DLD1 (cell line): ENCODE measurements around the gene SPTLC3.

Source experiments
- in situ Hi-C: cut with HindIII; loops from 2 replicates; pipeline ENCODE4 v1.10.0; 2017; ENCODE audit warnings: low sequenced_read_pairs

SPTLC3 gene

GRCh38 chr20:13089950-13090469 lies 81.2 kb downstream of the SPTLC3 start:
- in situ Hi-C loops = no loop called here

- in situ Hi-C loops = no loop called here
Observed at GRCh38 chr20:13092111-13092510, 83.3 kb downstream of the SPTLC3 start.

GRCh38 chr20:13094976-13095375 lies 86.2 kb downstream of the SPTLC3 start:
- in situ Hi-C loops = no loop called here

GRCh38 chr20:13098720-13099355 lies 90.1 kb downstream of the SPTLC3 start:
- in situ Hi-C loops = no loop called here

GRCh38 chr20:13099676-13100075 lies 90.9 kb downstream of the SPTLC3 start:
- in situ Hi-C loops = loop anchor here (25.0 kb wide), 1 partner anchor 438 kb away; no protein-coding TSS in a partner anchor

DNA sequence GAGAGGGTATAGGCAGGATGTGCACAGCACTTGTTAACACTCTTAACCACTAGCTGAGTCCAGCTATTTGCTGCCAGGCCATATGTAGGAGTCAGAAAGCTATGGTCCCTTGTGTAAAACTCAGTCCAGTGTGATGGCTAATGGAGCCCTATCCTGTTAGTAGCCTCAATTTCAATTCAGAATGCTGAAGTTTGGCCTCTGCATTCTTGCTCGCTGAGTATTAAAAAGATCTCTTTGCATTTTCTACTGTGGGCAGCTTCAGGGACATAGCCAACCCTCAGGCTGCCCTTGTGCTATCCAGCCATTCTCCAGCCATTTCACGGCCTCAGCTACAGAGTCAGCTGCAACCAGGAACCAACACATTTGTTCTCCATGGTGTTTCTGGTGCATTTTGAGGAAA lies 92.5 kb downstream of the SPTLC3 start:
- in situ Hi-C loops = loop anchor here (25.0 kb wide), 1 partner anchor 436 kb away; no protein-coding TSS in a partner anchor

DNA sequence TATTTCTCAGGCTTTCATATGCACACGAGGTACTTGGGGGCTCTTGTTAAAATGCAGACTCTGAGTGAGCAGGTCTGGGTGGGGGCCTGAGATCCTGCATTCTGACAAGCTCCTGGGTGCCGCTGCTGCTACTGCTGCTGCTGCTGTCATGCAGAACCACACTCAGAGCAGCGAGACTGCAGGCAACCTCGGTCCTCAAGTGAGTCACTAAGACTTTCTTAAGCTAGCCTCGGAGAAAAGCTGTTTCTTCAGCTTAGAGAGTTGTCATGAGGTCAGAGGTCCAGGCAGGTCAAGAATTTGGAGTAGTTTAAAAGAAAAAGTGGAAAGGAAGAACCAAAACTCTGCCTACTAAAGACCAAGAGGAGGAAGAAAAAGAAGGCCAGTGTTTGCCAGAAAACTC lies 92.9 kb downstream of the SPTLC3 start:
- in situ Hi-C loops = loop anchor here (25.0 kb wide), 1 partner anchor 436 kb away; no protein-coding TSS in a partner anchor

- in situ Hi-C loops = loop anchor here (25.0 kb wide), 1 partner anchor 435 kb away; no protein-coding TSS in a partner anchor
Observed at GRCh38 chr20:13102237-13102636, 93.5 kb downstream of the SPTLC3 start.

DNA sequence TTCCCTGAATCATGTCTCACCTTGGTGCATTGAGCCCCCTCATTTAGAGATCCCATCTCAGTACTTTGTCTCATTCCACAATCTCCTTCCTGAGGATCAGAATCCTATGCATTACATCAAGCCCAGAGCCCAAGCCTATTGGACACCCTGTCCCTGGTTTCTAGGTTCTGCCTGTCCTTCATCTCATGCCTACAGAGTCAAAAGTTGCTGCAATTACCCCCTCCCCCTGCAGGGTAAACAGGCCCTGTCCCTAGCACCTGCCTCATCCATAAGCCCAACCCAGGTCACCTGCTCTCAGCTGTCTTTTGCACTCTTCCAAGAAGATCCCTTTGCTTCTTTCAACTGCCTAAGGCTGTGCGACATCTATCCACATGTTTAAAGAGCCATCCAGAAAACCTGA lies 93.9 kb downstream of the SPTLC3 start:
- in situ Hi-C loops = loop anchor here (25.0 kb wide), 1 partner anchor 435 kb away; no protein-coding TSS in a partner anchor

DNA sequence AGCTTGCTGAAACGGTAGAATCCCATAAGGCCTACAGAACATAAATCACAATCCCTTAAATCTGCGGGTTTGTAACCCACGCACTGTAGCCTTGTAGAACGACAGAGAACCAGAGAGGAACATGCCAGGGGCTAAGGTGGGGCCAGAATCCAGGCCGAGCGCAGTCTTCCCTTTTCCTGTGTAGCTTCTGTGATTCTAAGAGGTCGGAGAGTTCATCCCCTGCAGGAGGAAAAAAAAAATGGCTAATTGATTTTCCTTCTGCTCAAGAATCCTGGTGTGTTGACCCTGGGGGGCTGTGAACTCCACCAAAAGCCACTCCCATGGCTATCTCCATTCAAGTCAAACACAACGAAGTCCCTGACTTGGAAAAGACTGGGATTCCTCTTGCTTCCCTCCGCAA lies 96.3 kb downstream of the SPTLC3 start:
- in situ Hi-C loops = loop anchor here (25.0 kb wide), 1 partner anchor 432 kb away; no protein-coding TSS in a partner anchor

- in situ Hi-C loops = loop anchor here (25.0 kb wide), 1 partner anchor 431 kb away; no protein-coding TSS in a partner anchor
Observed at GRCh38 chr20:13105864-13106457, 97.2 kb downstream of the SPTLC3 start.

DNA sequence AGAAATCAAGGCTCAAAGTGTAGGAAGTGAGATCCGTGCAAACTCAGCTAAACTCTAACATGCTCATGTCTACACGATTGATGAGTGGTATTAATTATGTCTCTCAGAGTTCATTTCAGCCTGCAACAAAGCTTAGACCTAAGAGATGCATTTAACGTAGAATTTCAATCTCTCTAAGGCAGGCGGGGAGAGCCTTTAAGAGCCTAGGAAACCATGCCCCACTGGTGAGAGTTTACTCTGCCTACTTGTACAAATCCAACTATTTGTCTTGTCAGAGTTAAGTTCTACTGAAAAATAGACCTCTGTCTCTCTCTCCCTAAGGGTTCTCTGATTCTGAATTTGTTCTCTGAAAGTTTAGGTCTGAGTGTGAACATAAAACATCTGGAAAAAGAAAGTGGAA lies 100.9 kb downstream of the SPTLC3 start:
- in situ Hi-C loops = loop anchor here (25.0 kb wide), 1 partner anchor 428 kb away; no protein-coding TSS in a partner anchor

- in situ Hi-C loops = loop anchor here (25.0 kb wide), 1 partner anchor 427 kb away; no protein-coding TSS in a partner anchor
Observed at GRCh38 chr20:13110796-13111195, 102.0 kb downstream of the SPTLC3 start.

DNA sequence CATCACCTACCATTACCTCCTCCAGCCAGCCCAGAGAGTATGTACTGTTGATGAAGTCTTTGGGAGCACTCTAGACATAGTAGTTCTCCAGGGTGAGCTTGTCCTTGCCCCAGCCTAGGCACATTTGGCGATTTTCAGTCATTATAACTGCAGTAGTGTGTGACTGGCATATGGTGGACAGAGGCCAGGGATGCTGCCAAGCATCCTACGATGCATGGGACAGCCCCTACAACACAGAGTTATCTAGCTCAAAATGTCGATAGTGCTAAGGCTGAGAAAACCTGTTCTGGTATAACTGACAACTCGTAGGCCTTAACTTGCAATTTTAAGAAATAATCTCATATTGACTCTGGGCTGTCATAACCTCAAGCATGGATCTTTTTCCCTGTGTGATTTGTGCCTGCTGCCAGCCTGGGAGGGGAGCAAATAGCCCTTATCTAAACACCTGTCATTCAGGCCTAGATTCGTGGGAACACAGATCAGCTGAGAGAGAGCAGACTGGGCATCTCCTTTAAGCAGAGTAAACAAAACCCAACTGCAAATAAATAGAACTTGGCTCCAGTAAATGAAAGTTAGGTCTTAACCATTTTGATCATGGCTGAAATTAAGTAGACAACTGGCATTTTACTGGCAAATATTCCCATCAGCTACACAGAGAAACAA lies 102.6 kb downstream of the SPTLC3 start:
- in situ Hi-C loops = loop anchor here (25.0 kb wide), 1 partner anchor 426 kb away; no protein-coding TSS in a partner anchor

GRCh38 chr20:13113731-13114130 lies 105.0 kb downstream of the SPTLC3 start:
- in situ Hi-C loops = loop anchor here (25.0 kb wide), 1 partner anchor 424 kb away; no protein-coding TSS in a partner anchor

DNA sequence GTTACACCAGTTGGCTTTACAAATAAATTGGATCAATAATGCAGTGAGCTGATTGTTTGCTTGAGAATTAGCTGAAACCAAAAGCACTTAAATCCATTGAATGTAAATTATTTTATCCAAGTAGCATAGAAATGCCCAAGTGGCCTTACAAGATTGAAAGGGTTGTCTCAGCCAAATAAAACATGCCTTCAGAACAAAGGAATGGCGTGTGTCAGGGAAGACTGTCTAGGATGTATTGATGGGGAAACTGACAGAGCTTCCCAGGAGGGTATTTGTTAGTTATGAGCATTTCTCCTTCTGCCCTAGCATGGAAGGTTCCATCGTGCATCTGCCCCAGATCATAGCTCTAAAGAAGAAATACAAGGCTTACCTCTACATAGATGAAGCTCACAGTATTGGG lies 108.4 kb downstream of the SPTLC3 start:
- in situ Hi-C loops = loop anchor here (25.0 kb wide), 1 partner anchor 420 kb away; no protein-coding TSS in a partner anchor

DNA sequence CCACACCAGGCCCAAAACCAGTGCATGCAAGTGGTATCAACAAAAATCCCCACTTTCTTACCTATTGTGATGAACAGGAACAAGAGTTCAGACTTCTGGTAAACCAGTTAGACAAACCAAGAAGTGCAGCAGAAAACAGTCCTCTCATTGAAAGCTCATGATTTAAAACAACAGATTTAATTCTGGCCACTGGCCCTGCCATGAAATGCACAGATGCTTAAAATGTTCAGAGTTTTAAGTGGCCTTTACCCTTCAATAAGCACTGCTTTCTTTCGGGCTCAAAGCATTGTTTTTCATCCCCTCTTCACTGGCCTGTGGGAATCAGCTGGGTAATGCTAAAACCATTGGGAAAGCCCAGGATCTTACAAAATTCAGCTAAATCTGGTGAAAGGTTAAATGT lies 109.9 kb downstream of the SPTLC3 start:
- in situ Hi-C loops = loop anchor here (25.0 kb wide), 1 partner anchor 419 kb away; no protein-coding TSS in a partner anchor

- in situ Hi-C loops = loop anchor here (25.0 kb wide), 1 partner anchor 418 kb away; no protein-coding TSS in a partner anchor
Observed at GRCh38 chr20:13119583-13119982, 110.8 kb downstream of the SPTLC3 start.

GRCh38 chr20:13120471-13120870 lies 111.7 kb downstream of the SPTLC3 start:
- in situ Hi-C loops = loop anchor here (25.0 kb wide), 1 partner anchor 417 kb away; no protein-coding TSS in a partner anchor

- in situ Hi-C loops = loop anchor here (25.0 kb wide), 1 partner anchor 415 kb away; no protein-coding TSS in a partner anchor
Observed at GRCh38 chr20:13121840-13122515, 113.2 kb downstream of the SPTLC3 start.
